Measurements from ENCODE around the gene ICA1L.

Gene ICA1L

DNA sequence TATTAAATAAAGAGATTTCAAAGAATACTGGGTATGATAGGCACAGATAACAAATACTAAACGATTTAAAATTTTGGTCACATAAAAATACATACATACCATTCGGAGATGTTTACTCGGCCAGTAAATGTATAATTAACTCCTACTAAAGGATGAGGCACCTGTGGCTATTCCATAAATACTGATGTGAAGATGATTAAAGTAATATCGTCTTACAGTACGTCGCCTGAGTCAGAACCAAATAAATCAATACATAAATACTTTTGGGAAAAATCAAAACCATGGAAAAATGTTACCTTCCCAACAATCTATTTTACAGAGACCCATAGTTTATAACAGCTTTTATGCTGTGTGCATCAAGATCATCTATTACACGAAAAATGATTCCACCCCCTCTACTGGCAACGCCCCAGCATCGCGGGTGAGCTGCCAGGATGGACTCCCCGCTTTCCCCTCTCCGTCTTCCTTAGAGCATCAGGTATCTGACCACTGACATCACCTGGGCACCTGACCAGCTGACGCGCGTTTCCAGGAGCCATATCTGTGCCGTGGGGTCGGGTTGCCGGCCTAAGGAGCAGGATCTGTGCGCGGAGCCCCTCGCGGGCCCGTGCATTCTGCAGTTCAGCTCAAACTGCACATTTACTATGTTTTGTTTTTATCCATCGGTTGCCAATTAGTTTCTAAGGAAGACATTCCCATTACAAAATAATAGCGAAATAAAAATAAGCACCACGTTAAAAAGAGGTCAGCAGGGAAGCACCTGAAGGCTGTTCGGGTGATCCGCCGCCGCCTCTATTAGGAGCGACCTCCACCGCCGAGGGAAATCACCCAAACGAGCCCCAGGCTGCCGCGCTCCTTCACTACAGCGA, 901 bp downstream of the ICA1L start (continued):
- TF ChIP-seq ZBTB11 (tag by site-specific recombination; conservative IDR thresholded peaks at IDR 0.05; ENCODE audit: low read depth) (no peak), ZNF366 (tag by site-specific recombination; conservative IDR thresholded peaks at IDR 0.05) (peak; percentile 83), ZNF571 (tag by site-specific recombination; IDR thresholded peaks at IDR 0.05) (no peak), BCL11B (tag by site-specific recombination; IDR thresholded peaks at IDR 0.05; ENCODE audit: low read depth) (no peak), ZNF654 (tag by site-specific recombination; IDR thresholded peaks at IDR 0.05; ENCODE audit: low read depth) (peak; percentile 27; the same call in 1 of the 2 replicates), ZEB2 (tag by site-specific recombination; IDR thresholded peaks at IDR 0.05) (peak; percentile 73), ZNF76 (tag by site-specific recombination; IDR thresholded peaks at IDR 0.05; ENCODE audit: borderline replicate concordance, low read depth) (no peak), ZNF280C (tag by site-specific recombination; IDR thresholded peaks at IDR 0.05) (no peak), ZSCAN23 (tag by site-specific recombination; IDR thresholded peaks at IDR 0.05) (no peak), ZNF169 (tag by site-specific recombination; IDR thresholded peaks at IDR 0.05) (no peak), ZNF518A (tag by site-specific recombination; conservative IDR thresholded peaks at IDR 0.05; ENCODE audit: low read depth) (no peak), GLI4 (tag by site-specific recombination; IDR thresholded peaks at IDR 0.05) (no peak), GFI1B (tag by site-specific recombination; IDR thresholded peaks at IDR 0.05) (no peak), ZNF404 (tag by site-specific recombination; IDR thresholded peaks at IDR 0.05) (no peak), ZBTB10 (tag by site-specific recombination; IDR thresholded peaks at IDR 0.05) (no peak), ZNF629 (tag by site-specific recombination; IDR thresholded peaks at IDR 0.05) (peak; percentile 32; the same call in 1 of the 2 replicates), ZBTB17 (tag by site-specific recombination; IDR thresholded peaks at IDR 0.05) (peak; percentile 52; the same call in 1 of the 2 replicates), ZNF514 (tag by site-specific recombination; IDR thresholded peaks at IDR 0.05) (no peak)
- TF ChIP-seq, protein P1, sequence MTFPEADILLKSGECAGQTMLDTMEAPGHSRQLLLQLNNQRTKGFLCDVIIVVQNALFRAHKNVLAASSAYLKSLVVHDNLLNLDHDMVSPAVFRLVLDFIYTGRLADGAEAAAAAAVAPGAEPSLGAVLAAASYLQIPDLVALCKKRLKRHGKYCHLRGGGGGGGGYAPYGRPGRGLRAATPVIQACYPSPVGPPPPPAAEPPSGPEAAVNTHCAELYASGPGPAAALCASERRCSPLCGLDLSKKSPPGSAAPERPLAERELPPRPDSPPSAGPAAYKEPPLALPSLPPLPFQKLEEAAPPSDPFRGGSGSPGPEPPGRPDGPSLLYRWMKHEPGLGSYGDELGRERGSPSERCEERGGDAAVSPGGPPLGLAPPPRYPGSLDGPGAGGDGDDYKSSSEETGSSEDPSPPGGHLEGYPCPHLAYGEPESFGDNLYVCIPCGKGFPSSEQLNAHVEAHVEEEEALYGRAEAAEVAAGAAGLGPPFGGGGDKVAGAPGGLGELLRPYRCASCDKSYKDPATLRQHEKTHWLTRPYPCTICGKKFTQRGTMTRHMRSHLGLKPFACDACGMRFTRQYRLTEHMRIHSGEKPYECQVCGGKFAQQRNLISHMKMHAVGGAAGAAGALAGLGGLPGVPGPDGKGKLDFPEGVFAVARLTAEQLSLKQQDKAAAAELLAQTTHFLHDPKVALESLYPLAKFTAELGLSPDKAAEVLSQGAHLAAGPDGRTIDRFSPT (tag by site-specific recombination; IDR thresholded peaks at IDR 0.05): peak; percentile 55; the same call in 1 of the 2 replicates
- TF ChIP-seq, protein P2, sequence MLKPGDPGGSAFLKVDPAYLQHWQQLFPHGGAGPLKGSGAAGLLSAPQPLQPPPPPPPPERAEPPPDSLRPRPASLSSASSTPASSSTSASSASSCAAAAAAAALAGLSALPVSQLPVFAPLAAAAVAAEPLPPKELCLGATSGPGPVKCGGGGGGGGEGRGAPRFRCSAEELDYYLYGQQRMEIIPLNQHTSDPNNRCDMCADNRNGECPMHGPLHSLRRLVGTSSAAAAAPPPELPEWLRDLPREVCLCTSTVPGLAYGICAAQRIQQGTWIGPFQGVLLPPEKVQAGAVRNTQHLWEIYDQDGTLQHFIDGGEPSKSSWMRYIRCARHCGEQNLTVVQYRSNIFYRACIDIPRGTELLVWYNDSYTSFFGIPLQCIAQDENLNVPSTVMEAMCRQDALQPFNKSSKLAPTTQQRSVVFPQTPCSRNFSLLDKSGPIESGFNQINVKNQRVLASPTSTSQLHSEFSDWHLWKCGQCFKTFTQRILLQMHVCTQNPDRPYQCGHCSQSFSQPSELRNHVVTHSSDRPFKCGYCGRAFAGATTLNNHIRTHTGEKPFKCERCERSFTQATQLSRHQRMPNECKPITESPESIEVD (tag by site-specific recombination; IDR thresholded peaks at IDR 0.05): peak; percentile 61

All from HEK293 (cell line).